Activated naive CD4-positive, alpha-beta T cell treated with anti-CD3 and anti-CD28 coated beads, Interleukin-2, amount 50 U/mL, for 24 hours (primary cell): ENCODE measurements around the gene CUL5.
"Not testable (repeated sequence)": the region's sequence is repeated elsewhere in the genome, so short reads cannot be mapped to it uniquely, and the experiment has no call there.

Experiments used
- H3K27ac Mint-ChIP-seq: one replicate; pipeline ENCODE4 v1.8.0; 2021; ENCODE audit warnings: mild to moderate bottlenecking, mixed read lengths
- H3K27me3 Mint-ChIP-seq: one replicate; pipeline ENCODE4 v1.8.0; 2021; ENCODE audit warnings: mixed read lengths
- H3K36me3 Mint-ChIP-seq: one replicate; pipeline ENCODE4 v1.8.0; 2021; ENCODE audit warnings: mixed read lengths
- H3K4me1 Mint-ChIP-seq: one replicate; pipeline ENCODE4 v1.8.0; 2021; ENCODE audit warnings: mixed read lengths
- H3K4me3 Mint-ChIP-seq: one replicate; pipeline ENCODE4 v1.8.0; 2021; ENCODE audit warnings: mild to moderate bottlenecking, mixed read lengths
- H3K9me3 Mint-ChIP-seq: one replicate; pipeline ENCODE4 v1.8.0; 2021; ENCODE audit warnings: mixed read lengths

CUL5 gene

DNA sequence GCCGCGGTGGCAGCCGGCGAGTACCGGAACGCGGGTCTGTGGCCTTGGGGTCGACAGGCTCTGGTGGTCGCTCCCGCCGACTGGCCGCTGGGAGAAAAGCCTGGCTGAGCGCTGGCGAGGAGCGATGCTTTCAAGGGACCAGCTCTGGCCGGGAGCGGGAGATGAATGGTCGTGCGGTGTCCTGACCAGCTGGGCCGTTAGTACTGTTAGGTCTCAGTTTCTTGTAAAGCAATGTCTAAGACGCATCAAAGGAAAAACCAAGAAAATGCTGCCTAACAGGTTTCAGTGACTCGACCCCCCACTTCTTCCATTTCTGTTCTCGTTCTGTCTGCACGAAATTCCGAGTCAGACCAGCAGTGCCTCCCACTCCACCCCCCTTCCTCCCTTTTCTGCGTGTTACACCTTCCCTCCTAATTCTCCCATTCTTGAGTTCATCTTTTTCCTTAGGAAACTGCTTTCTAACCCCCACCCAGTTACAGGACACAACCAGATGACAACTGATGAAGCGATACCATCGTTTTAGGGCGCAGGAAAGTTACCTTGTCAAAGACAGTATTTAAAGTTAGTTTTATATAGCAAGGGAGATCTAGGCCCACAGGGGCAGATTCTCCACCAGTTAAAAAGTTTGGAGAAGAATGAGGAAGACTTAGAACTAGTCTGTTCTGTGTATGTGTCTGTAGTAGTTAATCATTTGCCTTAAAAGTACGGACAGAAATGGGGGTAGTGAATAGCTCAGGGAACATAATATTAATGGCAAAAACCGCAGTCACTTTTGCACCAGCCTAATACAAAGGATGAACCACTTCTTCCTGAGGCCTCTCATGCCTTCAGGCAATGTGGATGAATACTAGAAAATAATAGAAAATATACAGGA is 1.0 kb downstream of the CUL5 start:
- Mint-ChIP-seq H3K9me3 (no peaks in the 10 kb centered on the region), H3K36me3 (peaks cover 7% of the 10 kb centered on the region), H3K27ac (peak overlapping the region; percentile 95), H3K27me3 (no peaks in the 10 kb centered on the region), H3K4me1 (peaks cover 23% of the 10 kb centered on the region), H3K4me3 (peak overlapping the region; percentile 94)

GRCh38 chr11:108012139-108012725 is 3.5 kb downstream of the CUL5 start:
- Mint-ChIP-seq H3K36me3 (peaks cover 7% of the 10 kb centered on the region), H3K4me3 (no peak overlapping the region), H3K4me1 (peaks cover 47% of the 10 kb centered on the region), H3K27ac (no peak overlapping the region), H3K9me3 (no peaks in the 10 kb centered on the region), H3K27me3 (no peaks in the 10 kb centered on the region)

GRCh38 chr11:108016647-108017046 is 7.9 kb downstream of the CUL5 start:
- H3K27ac Mint-ChIP-seq: no peak overlapping the region

GRCh38 chr11:108018708-108019107 is 10.0 kb downstream of the CUL5 start:
- Mint-ChIP-seq H3K4me1 (peaks cover 82% of the 10 kb centered on the region), H3K27ac (no peak overlapping the region), H3K36me3 (peaks cover 6% of the 10 kb centered on the region), H3K4me3 (no peak overlapping the region), H3K27me3 (no peaks in the 10 kb centered on the region), H3K9me3 (no peaks in the 10 kb centered on the region)

More at GRCh38 chr11:108016647-108017046, 7.9 kb downstream of the CUL5 start:
- Mint-ChIP-seq H3K36me3 (peaks cover 2% of the 10 kb centered on the region), H3K4me3 (no peak overlapping the region), H3K27me3 (no peaks in the 10 kb centered on the region), H3K9me3 (no peaks in the 10 kb centered on the region), H3K4me1 (peaks cover 61% of the 10 kb centered on the region)

GRCh38 chr11:108019870-108020540 is 11.3 kb downstream of the CUL5 start:
- Mint-ChIP-seq H3K4me3 (no peak overlapping the region), H3K9me3 (no peaks in the 10 kb centered on the region), H3K36me3 (peaks cover 6% of the 10 kb centered on the region), H3K27me3 (no peaks in the 10 kb centered on the region), H3K4me1 (peaks cover 93% of the 10 kb centered on the region), H3K27ac (no peak overlapping the region)

DNA sequence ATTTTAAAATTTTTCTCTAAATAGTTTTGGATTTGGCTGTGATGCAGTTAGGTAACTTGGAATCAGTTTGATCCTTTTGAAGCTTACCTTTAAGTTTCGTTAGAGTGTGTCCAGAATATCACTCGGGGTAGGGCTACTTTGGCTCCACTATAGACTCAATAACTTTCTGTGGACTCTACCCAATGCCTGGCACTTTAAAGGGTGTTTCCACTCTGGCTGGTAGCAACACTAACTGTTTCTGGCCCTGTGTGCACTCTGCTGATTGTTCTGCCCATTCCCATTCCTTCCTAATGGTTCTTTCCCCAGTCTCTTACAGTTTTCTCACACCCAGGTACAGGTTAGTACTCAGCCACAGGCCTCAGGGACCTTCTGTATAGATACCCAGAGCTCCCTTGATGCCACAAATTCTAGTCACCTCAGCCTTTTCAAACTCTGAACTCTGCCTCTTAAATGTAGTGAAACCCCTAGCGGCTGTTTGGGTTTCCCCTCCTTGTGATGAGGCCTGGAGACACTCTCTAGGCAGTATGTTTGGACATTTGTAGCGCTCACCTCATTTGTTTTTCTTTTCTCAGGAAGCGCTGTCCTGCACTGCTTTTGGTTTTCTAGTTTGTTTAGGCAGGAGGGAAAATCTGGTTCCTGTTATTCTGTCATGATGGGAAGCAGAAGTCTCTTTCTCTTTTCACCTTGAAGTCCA is 16.8 kb downstream of the CUL5 start:
- Mint-ChIP-seq H3K4me1 (peaks cover 78% of the 10 kb centered on the region), H3K27ac (no peak overlapping the region), H3K9me3 (no peaks in the 10 kb centered on the region), H3K4me3 (no peak overlapping the region), H3K36me3 (peaks cover 20% of the 10 kb centered on the region), H3K27me3 (no peaks in the 10 kb centered on the region)

GRCh38 chr11:108027057-108027456 is 18.4 kb downstream of the CUL5 start:
- Mint-ChIP-seq H3K9me3 (peaks cover 4% of the 10 kb centered on the region), H3K4me1 (peaks cover 73% of the 10 kb centered on the region), H3K27me3 (no peaks in the 10 kb centered on the region), H3K4me3 (no peak overlapping the region), H3K27ac (no peak overlapping the region), H3K36me3 (peaks cover 21% of the 10 kb centered on the region)

- H3K9me3 Mint-ChIP-seq, H3K27ac Mint-ChIP-seq, H3K27me3 Mint-ChIP-seq, H3K4me3 Mint-ChIP-seq: not testable (repeated sequence)
- peaks cover 65% of the 10 kb centered on the region for H3K4me1 Mint-ChIP-seq
- peaks cover 21% of the 10 kb centered on the region for H3K36me3 Mint-ChIP-seq
These were observed 20.2 kb downstream of the CUL5 start for GRCh38 chr11:108028822-108029441.

DNA sequence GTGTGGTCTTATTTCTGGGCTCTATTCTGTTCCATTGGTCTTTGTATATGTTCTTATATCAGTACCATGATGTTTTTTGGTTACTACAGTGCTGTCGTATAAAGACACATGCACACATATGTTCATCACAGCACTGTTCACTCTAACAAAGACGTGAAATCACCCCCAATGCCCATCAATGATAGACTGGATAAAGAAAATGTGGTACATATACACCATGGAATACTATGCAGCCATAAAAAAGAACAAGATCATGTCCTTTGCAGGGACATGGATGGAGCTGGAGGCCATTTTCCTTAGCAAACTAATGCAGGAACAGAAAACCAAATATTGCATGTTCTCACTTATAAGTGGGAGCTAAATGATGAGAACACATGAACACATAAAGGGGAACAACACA is 22.9 kb downstream of the CUL5 start:
- H3K27ac Mint-ChIP-seq, H3K9me3 Mint-ChIP-seq, H3K4me3 Mint-ChIP-seq, H3K27me3 Mint-ChIP-seq: not testable (repeated sequence)
- Mint-ChIP-seq H3K36me3 (peaks cover 18% of the 10 kb centered on the region), H3K4me1 (peaks cover 44% of the 10 kb centered on the region)

GRCh38 chr11:108032800-108033199 is 24.1 kb downstream of the CUL5 start:
- no peak overlapping the region for H3K27ac Mint-ChIP-seq
- H3K36me3 Mint-ChIP-seq: peaks cover 15% of the 10 kb centered on the region
- no peaks in the 10 kb centered on the region for H3K27me3 Mint-ChIP-seq
- peaks cover 4% of the 10 kb centered on the region for H3K9me3 Mint-ChIP-seq
- no peak overlapping the region for H3K4me3 Mint-ChIP-seq
- H3K4me1 Mint-ChIP-seq: peaks cover 40% of the 10 kb centered on the region

DNA sequence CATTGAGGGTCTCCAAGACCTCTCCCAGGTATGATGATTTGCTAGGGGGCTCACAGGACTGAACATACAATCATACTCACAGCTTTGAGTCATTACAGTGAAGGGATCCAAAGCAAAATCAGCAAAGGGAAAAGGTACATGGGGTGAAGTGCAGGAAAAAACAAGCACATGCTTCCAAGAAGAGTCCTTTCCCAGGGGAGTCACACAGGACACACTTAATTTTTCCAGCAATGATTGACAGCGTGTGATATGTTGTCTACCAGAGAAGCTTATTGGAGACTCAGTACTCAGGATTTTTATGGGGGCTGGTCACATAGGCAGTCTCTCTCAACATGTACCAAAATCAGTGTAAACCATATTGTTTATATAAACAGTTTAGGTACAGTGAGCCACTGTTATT is 25.3 kb downstream of the CUL5 start:
- Mint-ChIP-seq H3K9me3 (peaks cover 4% of the 10 kb centered on the region), H3K4me1 (peaks cover 29% of the 10 kb centered on the region), H3K27me3 (no peaks in the 10 kb centered on the region), H3K36me3 (peaks cover 12% of the 10 kb centered on the region), H3K27ac (no peak overlapping the region), H3K4me3 (no peak overlapping the region)

GRCh38 chr11:108034952-108035351 is 26.3 kb downstream of the CUL5 start:
- peaks cover 31% of the 10 kb centered on the region for H3K4me1 Mint-ChIP-seq
- H3K4me3 Mint-ChIP-seq: no peak overlapping the region
- H3K9me3 Mint-ChIP-seq: peaks cover 4% of the 10 kb centered on the region
- peaks cover 16% of the 10 kb centered on the region for H3K36me3 Mint-ChIP-seq
- no peak overlapping the region for H3K27ac Mint-ChIP-seq
- no peaks in the 10 kb centered on the region for H3K27me3 Mint-ChIP-seq

- Mint-ChIP-seq H3K36me3 (peaks cover 12% of the 10 kb centered on the region), H3K27ac (no peak overlapping the region), H3K4me3 (no peak overlapping the region), H3K9me3 (peaks cover 4% of the 10 kb centered on the region), H3K27me3 (no peaks in the 10 kb centered on the region), H3K4me1 (peaks cover 29% of the 10 kb centered on the region)
These were observed 27.0 kb downstream of the CUL5 start for GRCh38 chr11:108035690-108036089.

GRCh38 chr11:108037211-108037610 is 28.5 kb downstream of the CUL5 start:
- Mint-ChIP-seq H3K27ac (no peak overlapping the region), H3K9me3 (no peaks in the 10 kb centered on the region), H3K27me3 (no peaks in the 10 kb centered on the region), H3K36me3 (peaks cover 6% of the 10 kb centered on the region), H3K4me1 (peaks cover 23% of the 10 kb centered on the region), H3K4me3 (no peak overlapping the region)

DNA sequence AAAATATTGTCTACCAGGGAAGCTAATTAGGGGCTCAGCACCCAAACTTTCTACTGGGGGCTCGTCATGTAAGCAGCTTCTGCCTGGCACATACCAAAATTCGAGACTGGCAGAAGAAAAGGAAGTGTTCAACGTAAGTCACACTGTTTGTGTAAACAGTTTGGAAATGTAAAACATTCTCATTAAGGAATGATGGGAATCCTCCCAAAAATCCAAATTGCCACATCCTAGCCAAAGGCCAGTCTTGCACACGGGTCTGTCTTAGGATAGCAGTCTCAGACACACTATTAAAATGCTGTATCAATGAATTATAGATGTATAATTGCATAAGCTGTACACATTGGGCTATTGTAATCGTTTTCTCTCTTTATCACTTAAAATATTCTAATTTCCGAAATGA is 28.9 kb downstream of the CUL5 start:
- Mint-ChIP-seq H3K27me3 (no peaks in the 10 kb centered on the region), H3K36me3 (peaks cover 6% of the 10 kb centered on the region), H3K4me1 (peaks cover 19% of the 10 kb centered on the region), H3K27ac (no peak overlapping the region), H3K9me3 (no peaks in the 10 kb centered on the region), H3K4me3 (no peak overlapping the region)
